AG08396 (cell line): ENCODE data around the gene AIMP2.
"Not testable (repeated sequence)": the region's sequence is repeated elsewhere in the genome, so short reads cannot be mapped to it uniquely, and the experiment has no call there.

Experiments
- DNase-seq: peaks from one replicate; pipeline ENCODE4 v3.0.0; 2012; ENCODE audit warnings: low spot score, mixed read lengths

The AIMP2 gene

DNA sequence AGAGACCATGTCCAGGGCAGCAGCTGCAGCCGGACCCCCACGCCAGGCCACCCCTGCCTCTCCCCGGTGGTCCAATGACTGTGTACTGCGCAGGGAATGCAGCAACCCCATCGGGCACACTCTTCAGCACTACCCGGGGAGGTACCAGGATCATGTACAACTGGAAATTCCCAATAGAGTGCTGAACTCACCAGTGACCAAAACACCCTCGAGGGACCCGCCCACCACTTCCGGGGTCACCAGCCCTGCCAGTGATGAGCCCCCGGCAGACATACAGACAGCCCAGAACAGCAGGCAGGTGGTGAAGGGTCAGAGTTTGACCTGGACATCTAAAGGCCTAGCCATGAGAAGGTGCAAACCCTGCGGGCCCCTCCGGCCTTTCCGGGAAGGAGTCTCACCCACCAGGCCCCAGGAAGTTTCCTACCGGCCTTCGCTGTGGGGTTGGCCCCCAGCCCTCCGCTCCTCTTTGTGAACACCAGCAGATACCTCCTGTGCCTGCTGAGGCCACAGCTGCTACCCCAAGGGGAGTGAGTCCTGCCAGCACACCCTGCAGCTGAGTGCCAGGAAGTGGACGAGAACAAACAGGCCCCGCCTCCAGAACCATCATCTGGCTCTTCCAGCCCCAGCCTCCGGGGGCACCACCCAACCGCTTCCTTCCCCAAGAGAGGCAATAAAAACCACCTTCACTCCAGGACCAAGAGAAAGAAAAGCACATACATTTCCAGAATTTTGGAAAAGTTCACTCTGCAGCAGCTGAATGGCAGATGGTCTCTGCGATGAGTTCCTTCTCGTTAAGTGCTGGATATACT is 17.1 kb downstream of the AIMP2 start:
- peak; percentile 53 for DNase-seq

DNA sequence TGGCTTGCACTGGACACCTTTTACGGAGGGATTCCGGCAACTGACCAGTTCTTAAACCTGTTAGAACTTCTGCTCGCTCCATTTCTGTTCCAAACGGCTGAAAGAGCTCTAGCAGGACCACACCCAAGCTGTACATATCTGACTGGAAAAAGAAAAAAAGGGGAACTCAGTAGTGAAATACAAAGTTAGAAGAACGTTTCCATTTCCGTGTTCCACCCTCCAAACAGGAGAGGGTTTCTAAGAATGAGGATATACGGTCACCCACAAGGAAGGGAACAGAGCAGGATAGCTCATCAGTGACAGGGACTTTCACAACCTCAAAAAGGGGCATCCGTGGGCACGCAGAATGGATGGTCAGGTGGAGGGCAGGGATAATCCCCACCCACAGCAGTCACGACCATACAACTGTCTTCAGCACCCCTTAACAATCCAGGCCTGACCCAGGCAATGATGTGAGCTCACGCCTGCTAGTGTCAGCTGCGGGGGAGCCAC is 17.8 kb downstream of the AIMP2 start:
- DNase-seq, result no peak

DNA sequence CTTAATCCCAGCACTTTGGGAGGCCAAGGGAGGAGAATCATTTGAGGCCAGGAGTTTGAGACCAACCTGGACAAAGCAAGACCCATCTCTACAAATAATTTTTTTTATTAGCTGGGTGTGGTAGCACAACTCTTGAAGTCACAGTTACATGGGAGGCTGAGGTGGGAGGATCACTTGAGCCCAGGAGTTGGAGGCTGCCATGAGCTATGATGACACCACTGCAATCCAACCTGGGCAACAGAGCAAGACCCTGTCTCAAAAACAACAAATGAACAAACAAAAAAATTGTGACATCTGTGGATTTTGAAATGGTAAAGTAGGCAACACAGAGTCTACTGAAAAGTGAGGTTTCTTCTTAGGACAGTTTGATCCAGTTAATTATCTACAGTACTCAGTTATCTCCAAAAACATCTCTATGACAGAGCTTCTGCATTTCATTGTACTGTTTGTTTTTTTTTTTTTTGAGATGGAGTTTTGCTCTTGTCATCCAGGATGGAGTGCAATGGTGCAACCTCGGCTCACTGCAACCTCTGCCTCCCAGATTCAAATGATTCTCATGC is 18.8 kb downstream of the AIMP2 start:
- DNase-seq, result no peak

DNA sequence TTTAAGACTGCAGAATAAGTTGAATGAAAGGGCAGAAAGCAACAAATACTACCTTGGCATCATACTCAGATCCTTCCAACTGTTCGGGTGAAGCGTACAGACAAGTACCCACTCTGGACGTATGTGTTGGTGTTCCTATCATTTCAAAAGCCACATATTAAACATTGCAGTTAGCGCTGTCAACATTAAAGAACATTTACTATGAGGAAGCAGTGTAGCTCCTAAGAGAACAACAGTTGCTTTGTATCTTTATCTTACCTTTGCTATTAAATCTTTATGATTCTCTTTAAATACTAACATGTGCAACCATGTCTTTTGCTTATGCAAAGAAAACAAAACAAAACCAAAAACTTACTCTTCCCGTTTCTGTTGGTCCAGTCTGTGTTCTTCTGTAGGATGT is 19.5 kb downstream of the AIMP2 start:
- DNase-seq, result no peak

DNA sequence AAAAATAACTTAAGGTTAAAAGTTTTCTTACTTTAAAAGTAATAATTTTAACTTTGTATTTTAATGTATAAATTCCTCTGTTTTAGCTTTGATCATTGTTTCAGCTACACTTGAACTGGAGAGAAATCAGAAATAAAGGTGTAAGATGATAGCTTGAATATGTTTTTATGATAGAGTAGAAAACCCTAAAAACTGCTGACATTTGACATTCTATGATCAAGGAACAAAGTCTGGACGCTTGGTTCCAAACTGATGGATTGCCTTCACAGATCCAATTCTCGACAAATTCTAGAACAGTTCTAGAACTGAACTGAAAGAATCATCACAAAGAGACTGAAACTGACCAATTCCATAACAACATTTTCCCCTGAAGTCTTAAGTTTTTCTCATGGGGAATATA is 21.9 kb downstream of the AIMP2 start, which contains the start of gene ANKRD61:
TSS of gene ANKRD61 (plus strand) at position 389 of the 400 bp plus-strand sequence. CDS start at position 389, 0 bp downstream.
- DNase-seq, result no peak

DNA sequence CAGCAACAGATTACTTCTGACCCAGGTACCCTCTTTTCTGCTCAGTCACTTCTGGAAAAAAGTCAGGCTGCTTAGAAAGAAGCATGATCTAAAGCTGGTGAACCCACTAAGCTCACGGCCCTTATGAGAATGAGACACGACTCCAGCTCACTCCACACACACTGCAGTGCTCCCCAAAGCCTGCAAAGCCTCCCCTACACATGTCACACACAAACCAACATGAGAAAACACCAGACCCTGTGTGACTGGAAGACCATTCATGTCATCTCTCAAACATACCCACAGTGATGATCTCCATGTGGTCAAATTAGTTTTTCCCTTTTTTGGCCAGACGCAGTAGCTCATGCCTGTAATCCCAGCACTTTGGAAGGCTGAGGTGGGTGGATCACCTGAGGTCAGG is 22.5 kb downstream of the AIMP2 start:
- no peak for DNase-seq

DNA sequence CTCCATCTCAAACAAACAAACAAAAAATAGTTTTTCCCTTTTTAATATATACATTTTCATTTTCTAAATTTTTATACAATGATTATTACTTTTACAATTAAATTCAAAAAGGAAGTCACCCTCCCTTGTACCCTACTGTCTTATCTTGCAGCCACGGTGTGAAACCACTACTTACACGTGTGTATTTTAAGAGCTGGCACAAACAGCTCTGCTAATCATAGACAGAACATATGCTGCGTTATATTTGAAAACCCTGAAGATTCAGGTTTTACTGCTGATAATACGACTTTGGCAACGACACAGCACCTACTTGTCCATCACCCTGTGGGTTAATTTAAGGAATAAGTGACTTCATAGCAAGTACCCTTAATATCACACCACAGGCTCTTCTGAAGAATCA is 23.1 kb downstream of the AIMP2 start:
- DNase-seq, result no peak

DNA sequence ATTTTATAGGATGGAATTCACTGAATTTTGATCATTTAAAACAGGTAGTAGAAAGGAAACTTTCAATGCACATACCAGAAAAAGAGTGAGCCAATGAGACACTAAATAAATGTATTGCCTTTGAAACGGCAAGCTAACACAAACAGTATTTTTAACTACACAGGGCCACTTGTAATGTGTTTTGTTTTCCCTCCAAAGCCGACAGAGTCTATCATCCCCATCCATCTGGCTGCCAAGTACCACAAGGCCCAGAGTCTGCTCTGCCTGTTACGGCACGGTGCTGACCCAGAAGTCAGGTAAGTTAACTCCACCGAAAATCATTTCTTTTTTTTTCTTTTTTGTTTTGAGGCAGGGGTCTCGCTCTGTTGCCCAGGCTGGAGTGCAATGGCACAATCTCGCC is 23.6 kb downstream of the AIMP2 start:
- DNase-seq, result no peak

DNA sequence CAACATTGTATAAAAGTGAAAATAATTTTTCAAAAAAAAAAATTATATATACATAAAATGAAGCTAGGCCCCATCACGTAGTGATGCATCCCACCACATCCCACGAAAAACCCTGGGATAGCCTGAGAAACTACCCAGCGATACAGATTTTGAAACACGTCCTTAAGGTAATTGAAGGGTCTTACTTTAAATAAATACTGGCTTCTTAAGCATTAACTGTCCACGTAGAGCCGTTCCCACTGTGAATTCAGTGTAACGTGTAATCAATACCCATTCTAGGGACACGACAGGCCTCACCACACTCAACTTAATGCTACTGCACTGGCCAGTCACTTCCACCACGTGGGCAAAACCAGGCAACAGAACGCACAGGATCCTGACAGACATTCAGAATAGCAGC is 26.1 kb downstream of the AIMP2 start:
- no peak for DNase-seq

DNA sequence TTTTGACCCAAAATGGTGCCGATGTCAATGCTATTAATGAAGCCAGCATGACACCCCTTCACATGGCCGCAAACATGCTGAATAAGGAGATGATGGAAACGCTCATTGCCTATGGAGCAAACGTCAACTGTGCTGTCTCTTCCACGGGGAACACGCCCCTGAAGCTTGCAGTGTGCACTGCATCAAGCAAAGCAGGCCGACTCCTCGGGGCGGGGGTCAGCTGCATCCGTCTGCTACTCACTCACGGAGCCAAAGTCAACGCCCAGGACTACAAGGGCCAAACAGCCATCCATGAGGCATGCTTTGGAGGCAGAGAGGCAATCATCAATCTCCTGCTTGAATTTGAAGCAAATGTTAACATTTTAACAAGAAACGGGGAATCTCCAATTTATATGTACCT is 26.6 kb downstream of the AIMP2 start:
- no peak for DNase-seq

DNA sequence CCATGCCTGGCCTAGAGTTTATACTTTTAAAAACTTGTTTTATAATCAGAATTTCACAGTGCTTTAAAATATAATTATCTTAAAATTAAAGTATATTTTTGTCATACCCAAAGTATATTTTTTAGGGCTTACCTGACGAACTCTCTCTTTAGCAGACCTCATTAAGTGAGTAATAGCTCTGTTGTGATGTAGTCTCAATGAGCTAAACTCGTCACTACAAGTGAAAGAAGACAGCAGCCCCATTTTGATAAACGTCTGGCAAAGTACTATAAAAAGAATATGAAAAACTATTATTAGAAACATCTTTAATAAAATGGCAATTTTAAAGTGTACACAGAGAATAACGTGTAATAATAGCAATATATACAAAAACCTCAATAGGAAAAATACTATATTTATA is 40.7 kb downstream of the AIMP2 start:
- no peak for DNase-seq

DNA sequence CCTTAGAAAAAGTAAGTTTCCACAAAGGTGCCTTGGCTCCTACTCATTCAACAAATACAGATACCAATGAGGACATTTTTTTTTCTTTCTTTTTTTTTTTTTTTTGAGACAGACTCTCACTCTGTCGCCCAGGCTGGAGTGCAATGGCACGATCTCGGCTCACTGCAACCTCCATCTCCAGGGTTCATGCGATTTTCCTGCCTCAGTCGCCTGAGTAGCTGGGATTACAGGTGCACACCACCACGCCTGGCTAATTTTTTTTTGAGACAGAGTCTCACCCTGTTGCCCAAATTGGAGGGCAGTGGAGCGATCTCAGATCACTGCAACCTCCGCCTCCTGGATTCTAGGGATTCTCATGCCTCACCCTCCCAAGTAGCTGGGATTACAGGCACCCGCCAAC is 42.1 kb downstream of the AIMP2 start:
- DNase-seq, result not testable (repeated sequence)

DNA sequence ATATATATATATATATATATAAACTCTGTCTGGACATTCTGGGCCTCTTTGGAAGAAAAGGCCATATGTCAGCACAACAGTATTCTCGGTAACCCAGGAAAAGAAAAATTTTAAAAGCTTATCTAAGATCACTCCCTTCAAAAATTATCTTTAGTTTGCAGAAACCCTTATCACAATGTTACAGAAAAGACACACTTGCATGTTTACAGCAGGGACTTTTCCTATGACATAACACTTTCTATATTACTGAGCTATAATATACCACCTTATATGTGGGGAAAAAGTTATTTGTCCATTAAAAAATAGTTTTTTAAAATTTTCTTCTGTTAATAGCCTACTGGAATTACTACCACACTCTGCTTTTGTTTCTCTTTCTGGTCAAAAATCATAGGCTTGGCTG is 47.5 kb downstream of the AIMP2 start:
- DNase-seq, result no peak

DNA sequence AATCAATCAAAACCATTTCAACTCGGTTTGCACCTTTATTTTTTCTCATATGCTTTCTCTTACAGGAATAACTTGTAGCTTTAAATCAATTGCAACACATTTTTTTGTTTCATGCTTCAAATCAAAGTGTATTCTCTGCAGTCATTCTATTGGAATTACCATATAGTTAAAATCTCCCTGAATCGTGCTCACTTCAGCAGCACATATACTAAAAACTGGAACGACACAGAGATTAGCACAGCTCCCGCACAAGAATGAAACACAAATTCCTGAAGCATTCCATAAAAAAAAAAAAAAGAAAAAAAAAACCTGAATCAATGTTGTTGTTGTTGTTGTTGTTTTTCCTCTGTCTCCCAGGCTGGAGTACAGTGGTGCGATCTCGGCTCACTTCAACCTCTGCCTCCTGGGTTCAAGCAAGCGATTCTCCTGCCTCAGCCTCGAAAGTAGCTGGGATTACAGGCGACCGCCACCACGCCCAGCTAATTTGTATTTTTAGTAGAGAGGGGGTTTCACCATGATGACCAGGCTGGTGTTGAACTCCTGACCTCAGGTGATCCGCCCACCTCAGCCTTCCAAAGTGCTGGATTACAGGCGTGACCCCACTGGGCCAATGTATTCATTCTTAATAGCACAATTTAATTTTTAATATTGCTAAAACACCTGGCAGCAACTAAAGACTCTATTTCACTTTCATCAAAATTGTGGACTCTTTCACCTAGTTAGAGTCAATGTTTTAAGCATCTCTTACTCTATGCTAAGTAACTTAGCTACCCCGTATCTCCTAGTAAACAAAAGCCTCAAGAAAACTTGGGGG is 48.5 kb downstream of the AIMP2 start:
- DNase-seq, result no peak

DNA sequence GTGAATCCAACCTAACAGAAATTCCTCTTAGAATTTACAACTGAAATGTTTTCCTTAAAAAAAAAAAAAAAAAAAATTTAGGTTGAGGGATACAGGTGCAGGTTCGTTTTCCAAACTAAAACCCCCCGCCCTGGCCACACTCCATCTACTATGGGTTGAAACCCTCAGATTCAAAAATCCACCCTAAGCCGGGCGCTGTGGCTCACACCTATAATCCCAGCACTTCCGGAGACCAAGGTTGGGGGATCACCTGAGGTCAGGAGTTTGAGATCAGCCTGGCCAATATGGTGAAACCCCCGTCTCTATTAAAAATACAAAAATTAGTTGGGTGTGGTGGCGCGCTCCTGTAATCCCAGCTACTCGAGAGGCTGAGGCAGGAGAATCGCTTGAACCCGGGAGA is 50.9 kb downstream of the AIMP2 start:
- not testable (repeated sequence) for DNase-seq

DNA sequence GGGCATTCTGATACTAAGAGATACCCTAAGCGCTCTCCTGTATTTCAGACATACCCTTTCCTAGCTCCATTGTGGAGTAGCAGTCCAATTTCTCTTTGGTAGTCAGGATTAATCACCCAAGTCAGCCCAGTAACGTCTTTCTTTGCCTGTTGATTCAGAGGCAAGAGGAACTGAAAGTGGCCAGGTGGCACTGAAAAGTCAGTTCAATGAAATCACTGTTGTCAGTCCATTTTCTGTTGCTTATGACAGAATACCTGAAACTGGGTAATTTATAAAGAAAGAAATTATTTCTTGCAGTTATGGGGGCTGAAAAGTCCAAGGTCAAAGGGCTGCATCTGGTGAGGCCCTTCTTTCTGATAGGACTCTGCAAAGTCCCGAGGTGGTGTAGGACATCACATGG is 62.3 kb downstream of the AIMP2 start:
- DNase-seq, result no peak
